Measurements from ENCODE around the gene CASP3.
"Not testable (repeated sequence)": the region's sequence is repeated elsewhere in the genome, so short reads cannot be mapped to it uniquely, and the experiment has no call there.

The CASP3 gene

GRCh38 chr4:184591747-184592270, 57.4 kb downstream of the CASP3 start:
- DNase-seq: not testable (repeated sequence)

GRCh38 chr4:184591070-184591677, 58.1 kb downstream of the CASP3 start:
- no peak for DNase-seq

- DNase-seq: no peak
These were observed 59.1 kb downstream of the CASP3 start for GRCh38 chr4:184590196-184590595.

GRCh38 chr4:184588893-184589292, 60.4 kb downstream of the CASP3 start:
- DNase-seq: no peak

- no peak for DNase-seq
These were observed 61.5 kb downstream of the CASP3 start for GRCh38 chr4:184587701-184588100.

- no peak for DNase-seq
These were observed 62.0 kb downstream of the CASP3 start for GRCh38 chr4:184587221-184587620.

- no peak for DNase-seq
These were observed 65.3 kb downstream of the CASP3 start for GRCh38 chr4:184583738-184584502.

Measured in NCI-H446 treated with DMSO at 0.1 percent for 48 hours (cell line).